Panc1 (cell line): Measurements from ENCODE around the gene DLGAP1.

Source experiments
- REST ChIP-seq, 2 experiments: IDR thresholded peaks; 2 replicates each; pipeline ENCODE4 v1.6.1; 2011 to 2012; ENCODE audit warnings: low read depth in 2 of 2, control low read depth in 1 of 2, low read length in 1 of 2, mild to moderate bottlenecking in 1 of 2, moderate library complexity in 1 of 2; ENCODE audit not compliant: insufficient read depth in 1 of 2
- TF ChIP-seq, protein P1 (sequence below): fragments of 450-650 bp; IDR thresholded peaks from 2 replicates; pipeline ENCODE4 v1.5.1; 2017; ENCODE audit warnings: mild to moderate bottlenecking

DNA sequence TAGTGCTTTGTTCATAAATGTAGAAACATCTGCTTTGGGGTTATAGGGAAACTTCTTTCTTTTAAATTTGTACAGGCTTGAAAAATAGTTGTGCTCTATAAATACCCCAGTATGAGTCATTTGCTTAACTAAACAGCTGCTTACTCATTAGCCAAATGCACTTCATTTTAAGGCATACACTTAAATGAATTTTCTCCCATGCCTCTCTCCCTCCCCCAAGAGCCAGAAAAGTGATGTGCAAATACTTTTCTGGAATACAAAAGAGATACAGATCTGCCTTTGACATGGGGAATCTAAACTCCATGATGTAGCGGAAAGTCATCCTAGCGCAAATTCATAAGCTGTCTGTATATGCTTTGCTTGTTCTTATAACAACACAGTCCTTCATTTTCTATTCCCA, 469.4 kb downstream of the DLGAP1 start:
- TF ChIP-seq, protein P1, sequence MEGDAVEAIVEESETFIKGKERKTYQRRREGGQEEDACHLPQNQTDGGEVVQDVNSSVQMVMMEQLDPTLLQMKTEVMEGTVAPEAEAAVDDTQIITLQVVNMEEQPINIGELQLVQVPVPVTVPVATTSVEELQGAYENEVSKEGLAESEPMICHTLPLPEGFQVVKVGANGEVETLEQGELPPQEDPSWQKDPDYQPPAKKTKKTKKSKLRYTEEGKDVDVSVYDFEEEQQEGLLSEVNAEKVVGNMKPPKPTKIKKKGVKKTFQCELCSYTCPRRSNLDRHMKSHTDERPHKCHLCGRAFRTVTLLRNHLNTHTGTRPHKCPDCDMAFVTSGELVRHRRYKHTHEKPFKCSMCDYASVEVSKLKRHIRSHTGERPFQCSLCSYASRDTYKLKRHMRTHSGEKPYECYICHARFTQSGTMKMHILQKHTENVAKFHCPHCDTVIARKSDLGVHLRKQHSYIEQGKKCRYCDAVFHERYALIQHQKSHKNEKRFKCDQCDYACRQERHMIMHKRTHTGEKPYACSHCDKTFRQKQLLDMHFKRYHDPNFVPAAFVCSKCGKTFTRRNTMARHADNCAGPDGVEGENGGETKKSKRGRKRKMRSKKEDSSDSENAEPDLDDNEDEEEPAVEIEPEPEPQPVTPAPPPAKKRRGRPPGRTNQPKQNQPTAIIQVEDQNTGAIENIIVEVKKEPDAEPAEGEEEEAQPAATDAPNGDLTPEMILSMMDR, result no peak
- TF ChIP-seq REST (IDR thresholded peaks at IDR 0.05; ENCODE audit: insufficient read depth in 1 of 2, low read depth in 2 of 2, low read length in 1 of 2), result no peak
